ENCODE measurements around the gene GRID1.

GRID1 gene

GRCh38 chr10:86397120-86397519 is 30.5 kb upstream of the GRID1 start:
- Histone ChIP-seq H3K36me3 (ENCODE audit: control insufficient read depth in 2 of 2, insufficient read depth in 1 of 2, low read length in 2 of 2) (no peaks in the 10 kb centered on the region), H3K9me3 (ENCODE audit: control insufficient read depth, insufficient read depth, low read depth, low read length) (no peaks in the 10 kb centered on the region), H3K4me3 (ENCODE audit: low read depth, low read length) (no peak overlapping the region), H3K27ac (ENCODE audit: extremely low read depth, low read depth, low read length) (no peak overlapping the region), H3K4me1 (ENCODE audit: control insufficient read depth, insufficient read depth, low read length) (no peaks in the 10 kb centered on the region; the same call in 1 of the 2 replicates)
- ChIA-PET CTCF (interaction anchor here (0.5 kb wide), 2 partner anchors 543 to 884 kb away, joined by 3 to 5 read pairs; no protein-coding TSS in a partner anchor), POLR2A (no interaction called here)
- TF ChIP-seq SCRT2 (tag by site-specific recombination; IDR thresholded peaks at IDR 0.05) (peak; percentile 88), SCRT1 (tag by site-specific recombination; IDR thresholded peaks at IDR 0.05; ENCODE audit: borderline replicate concordance) (peak; percentile 69), TSHZ1 (tag by site-specific recombination; IDR thresholded peaks at IDR 0.05; ENCODE audit: borderline replicate concordance) (no peak)

- Histone ChIP-seq H3K4me3 (ENCODE audit: low read depth, low read length) (no peak overlapping the region), H3K4me1 (ENCODE audit: control insufficient read depth, insufficient read depth, low read length) (no peaks in the 10 kb centered on the region), H3K9me3 (ENCODE audit: control insufficient read depth, insufficient read depth, low read depth, low read length) (no peaks in the 10 kb centered on the region), H3K36me3 (ENCODE audit: control insufficient read depth in 2 of 2, insufficient read depth in 1 of 2, low read length in 2 of 2) (no peaks in the 10 kb centered on the region), H3K27ac (ENCODE audit: extremely low read depth, low read depth, low read length) (no peak overlapping the region)
- no peak for TF ChIP-seq ZNF837 (tag by site-specific recombination; IDR thresholded peaks at IDR 0.05)
- no peak for TF ChIP-seq ZNF549 (tag by site-specific recombination; IDR thresholded peaks at IDR 0.05)
- TF ChIP-seq SALL2 (tag by site-specific recombination; IDR thresholded peaks at IDR 0.05; ENCODE audit: borderline replicate concordance) = no peak
- TF ChIP-seq ZNF792 (tag by site-specific recombination; IDR thresholded peaks at IDR 0.05) = no peak
- TF ChIP-seq ZNF654 (tag by site-specific recombination; IDR thresholded peaks at IDR 0.05; ENCODE audit: low read depth) = no peak
- TF ChIP-seq ZBTB10 (tag by site-specific recombination; IDR thresholded peaks at IDR 0.05) = no peak
- TF ChIP-seq ZNF830 (tag by site-specific recombination; IDR thresholded peaks at IDR 0.05; ENCODE audit: low read depth) = no peak
- TF ChIP-seq FEZF1 (tag by site-specific recombination; IDR thresholded peaks at IDR 0.05) = no peak
- TF ChIP-seq ZNF341 (tag by site-specific recombination; IDR thresholded peaks at IDR 0.05; ENCODE audit: low read depth) = no peak
- TF ChIP-seq ZNF133 (tag by site-specific recombination; IDR thresholded peaks at IDR 0.05) = no peak
- TF ChIP-seq KLF17 (tag by site-specific recombination; IDR thresholded peaks at IDR 0.05) = no peak
- no peak for TF ChIP-seq ZNF530 (tag by site-specific recombination; IDR thresholded peaks at IDR 0.05; ENCODE audit: low read depth)
- no peak for TF ChIP-seq PRDM4 (tag by site-specific recombination; IDR thresholded peaks at IDR 0.05)
- no peak for TF ChIP-seq ZNF292 (tag by site-specific recombination; IDR thresholded peaks at IDR 0.05; ENCODE audit: borderline replicate concordance, low read depth)
- CTCF ChIA-PET = interaction anchor here (0.5 to 0.7 kb wide), 3 partner anchors 153 to 186 kb away, joined by 3 read pairs; no protein-coding TSS in a partner anchor
- POLR2A ChIA-PET = no interaction called here
Observed at GRCh38 chr10:86393862-86394455, 27.4 kb upstream of the GRID1 start.
